Liver (tissue), 3 donors: ENCODE results near the gene RETREG1.

ENCODE experiments used
- CTCF ChIP-seq: fragments of 150-350 bp; IDR thresholded peaks from 2 replicates; pipeline ENCODE4 v1.5.1; 2017; ENCODE audit warnings: improper control_type of control experiment, low read depth, low read length; ENCODE audit not compliant: missing input control
- JUND ChIP-seq, 2 donors: IDR thresholded peaks; 2 replicates each; pipeline ENCODE4 v1.6.1; 2016; ENCODE audit warnings: antibody characterized with exemption in 2 of 2
- donor health status: healthy.
- donor health status: healthy.

GRCh38 chr5:16431490-16431889 lies 185.3 kb downstream of the RETREG1 start:
- no peak for TF ChIP-seq CTCF
- TF ChIP-seq JUND (IDR thresholded peaks at IDR 0.05), result no peak
